GM18505 (cell line): ENCODE results near the gene CSN3.

Experiments used
- ATAC-seq: cut with Tn5 transposase; IDR thresholded peaks from one replicate; pipeline ENCODE4 v1.9.1; 2021; ENCODE audit not compliant: unreplicated experiment
- POLR2A ChIP-seq: IDR thresholded peaks from 4 replicates; pipeline ENCODE4 v1.6.1; 2011; ENCODE audit warnings: borderline replicate concordance; ENCODE audit not compliant: insufficient read depth, insufficient read length; ENCODE audit errors: extremely low read depth

Gene CSN3

DNA sequence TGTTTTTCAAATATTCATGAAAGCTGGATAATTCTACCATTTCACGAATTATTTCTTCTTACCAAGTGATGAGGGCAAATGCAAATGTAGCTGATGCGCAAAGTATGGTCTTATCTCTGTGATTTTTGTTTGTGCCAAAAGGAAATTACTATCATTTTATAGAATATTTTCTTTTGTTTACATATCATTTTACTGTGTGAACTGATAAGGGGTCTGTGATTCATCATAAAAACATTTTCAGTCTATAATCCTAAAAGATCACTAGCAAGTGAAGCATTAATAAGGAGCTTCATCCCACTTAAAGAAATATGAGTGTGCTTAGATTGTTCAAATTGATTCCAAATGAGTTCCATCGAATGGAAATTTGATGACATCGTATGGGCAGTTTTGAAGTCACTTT lies 694 bp downstream of the CSN3 start:
- no peak for ATAC-seq
- no peak for TF ChIP-seq POLR2A

DNA sequence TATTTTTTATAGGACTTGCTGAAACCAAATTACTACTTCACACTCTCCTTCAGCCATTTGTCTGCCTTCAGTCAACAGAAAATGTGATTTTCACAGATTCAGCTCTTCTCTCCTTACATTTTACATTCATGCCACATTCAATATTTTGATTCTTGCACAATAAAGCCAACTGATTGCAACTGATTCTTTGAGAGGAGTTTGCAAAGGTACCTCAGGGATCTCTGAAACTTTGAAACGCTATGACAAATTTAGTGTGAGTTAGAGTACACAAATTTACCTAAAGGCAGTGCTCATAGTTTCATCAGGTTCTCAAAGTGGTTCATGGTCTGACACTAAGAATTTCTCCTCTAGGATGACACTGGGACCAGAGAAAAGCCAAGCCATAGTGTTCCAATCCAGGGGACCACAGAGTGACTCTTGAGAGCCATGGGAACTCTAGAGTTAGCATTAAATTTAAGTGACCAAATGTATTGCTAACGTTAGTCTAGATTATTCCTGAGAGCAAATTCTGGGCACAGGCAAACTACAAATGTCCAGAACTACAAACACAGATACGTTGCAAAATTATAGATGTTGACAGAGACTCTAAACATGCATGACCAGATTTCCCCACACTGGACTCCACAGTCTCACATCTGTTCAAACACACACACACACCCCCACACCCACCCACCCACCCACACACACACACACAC lies 9.0 kb downstream of the CSN3 start:
- no peak for TF ChIP-seq POLR2A
- no peak for ATAC-seq

DNA sequence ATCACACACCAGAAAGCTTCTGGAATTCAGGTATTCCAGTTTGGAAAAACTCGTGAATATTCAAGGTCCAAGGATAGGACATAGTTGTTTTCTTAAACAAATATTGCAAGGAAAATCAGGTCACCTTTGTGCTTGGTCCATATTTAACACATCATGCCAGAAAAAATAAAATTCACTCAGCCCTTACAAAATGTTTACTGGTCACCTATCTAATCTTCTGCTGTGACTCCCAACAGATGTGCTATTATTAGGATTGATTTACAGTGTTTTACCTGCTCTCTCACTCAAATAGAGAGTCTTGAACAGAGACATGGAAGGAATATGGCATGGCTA lies 9.5 kb downstream of the CSN3 start:
- no peak for TF ChIP-seq POLR2A
- ATAC-seq: no peak

DNA sequence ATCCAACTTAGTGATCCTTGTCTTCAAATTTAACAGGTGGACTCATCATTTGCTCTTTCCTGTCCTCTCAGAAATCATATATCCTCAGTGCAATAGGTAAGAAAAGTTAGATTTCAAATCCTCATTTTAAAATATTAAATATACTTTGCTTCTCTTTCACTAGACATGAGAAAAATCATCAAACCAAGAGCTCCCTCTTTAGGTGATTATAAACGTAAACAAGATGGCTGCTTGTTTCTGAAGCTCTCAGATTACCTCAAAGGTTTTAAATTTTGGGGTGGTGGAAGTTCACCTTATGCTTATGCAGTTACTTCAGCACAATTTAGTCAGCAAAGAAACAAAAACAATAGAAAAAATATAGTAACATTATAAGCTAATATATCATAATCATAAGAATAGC lies 27.3 kb downstream of the CSN3 start:
- no peak for TF ChIP-seq POLR2A
- no peak for ATAC-seq

DNA sequence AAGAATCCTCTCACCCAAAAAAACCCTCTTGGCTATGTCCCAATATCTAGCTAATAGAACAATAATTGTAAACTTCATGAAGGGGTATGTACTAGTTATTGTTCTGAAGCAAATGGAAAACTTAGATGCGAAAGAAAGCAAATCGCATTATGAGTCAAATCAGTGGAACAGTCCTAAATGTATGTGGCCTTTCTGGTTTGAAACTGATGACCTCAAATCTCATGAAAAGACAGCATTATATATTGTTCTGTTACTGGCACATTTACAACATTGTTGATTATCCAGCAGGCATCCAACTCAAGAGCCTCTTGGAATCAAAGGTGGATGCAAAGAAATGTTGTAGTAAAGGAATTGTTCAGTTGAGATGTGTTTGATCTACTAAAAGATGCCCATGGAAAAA lies 34.7 kb downstream of the CSN3 start:
- TF ChIP-seq POLR2A: no peak
- ATAC-seq: no peak

DNA sequence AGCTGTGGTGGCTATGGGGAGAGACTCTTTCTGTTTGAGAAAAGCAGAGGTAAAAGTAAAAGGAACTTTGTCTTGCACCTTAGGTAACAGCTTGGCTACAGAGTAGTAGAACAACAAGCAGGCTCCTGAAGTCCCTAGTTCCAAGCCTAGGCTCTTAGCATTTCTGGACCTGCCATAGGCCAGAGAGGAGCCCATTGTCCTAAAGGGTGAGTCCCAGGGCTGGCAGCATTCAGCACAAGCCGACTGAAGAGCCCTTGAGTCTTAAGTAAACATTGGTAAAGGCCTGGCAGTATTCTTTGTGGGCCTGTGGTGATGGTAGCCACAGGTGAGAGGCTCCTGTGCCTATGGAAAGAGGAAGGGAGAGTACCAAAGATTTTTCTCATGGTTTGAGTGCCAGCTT lies 38.2 kb downstream of the CSN3 start:
- no peak for ATAC-seq
- TF ChIP-seq POLR2A: no peak

DNA sequence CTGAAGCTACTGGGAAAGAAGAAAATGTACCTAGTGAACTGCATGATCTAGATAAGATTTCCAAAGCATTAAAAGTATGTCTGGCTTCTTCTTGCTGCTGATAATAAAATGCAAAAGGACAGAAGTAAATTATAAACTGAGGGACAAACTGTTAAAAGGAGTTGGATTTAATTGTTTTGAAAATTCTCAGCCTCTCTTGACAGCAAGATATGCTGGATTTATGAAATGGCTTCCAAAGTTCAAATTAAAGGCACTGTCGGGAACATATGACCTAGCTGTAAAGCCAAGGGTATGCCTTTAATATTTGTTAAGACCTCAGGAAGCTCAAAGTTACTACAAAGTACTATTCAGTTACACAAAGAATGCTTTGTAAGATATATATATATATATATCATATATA lies 46.3 kb downstream of the CSN3 start:
- TF ChIP-seq POLR2A: no peak
- ATAC-seq: no peak

DNA sequence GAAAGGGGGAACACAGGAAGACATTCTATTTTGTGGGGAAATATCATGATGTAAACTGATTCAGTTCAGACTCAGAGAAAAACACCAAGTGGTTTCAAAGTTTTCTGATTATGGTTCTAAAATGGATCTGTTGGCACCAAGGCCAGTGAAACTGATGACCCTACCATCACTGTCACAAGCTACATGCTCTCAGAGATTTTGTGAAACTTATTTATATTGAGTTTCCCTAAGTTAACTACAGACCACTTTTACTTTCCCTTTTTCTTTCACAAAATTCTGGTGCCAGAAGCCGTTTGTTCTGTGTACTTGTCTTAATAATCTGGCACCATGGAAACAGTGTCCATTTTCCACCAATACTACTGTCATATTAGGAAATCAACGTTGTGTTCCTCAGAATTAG lies 48.9 kb downstream of the CSN3 start:
- ATAC-seq: no peak
- no peak for TF ChIP-seq POLR2A

DNA sequence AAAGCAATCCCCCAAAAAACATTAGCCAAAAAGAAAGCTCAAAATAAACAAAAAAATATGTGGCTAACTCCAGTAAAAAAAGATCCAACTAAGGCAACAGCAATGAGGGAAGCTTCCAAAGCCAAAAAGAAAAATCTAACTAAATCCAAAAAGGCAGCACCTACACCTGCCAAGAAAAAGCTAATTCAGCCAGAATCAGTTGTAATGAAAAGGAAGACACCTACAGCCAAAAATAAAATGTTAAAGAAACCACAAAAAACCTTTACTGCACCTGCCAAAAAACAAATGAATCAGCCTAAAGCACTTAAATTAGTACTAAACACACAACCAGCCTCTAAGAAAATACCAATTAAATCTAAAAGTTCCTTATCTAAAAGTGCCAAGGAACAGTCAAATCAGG lies 55.2 kb downstream of the CSN3 start:
- no peak for TF ChIP-seq POLR2A
- ATAC-seq: no peak

DNA sequence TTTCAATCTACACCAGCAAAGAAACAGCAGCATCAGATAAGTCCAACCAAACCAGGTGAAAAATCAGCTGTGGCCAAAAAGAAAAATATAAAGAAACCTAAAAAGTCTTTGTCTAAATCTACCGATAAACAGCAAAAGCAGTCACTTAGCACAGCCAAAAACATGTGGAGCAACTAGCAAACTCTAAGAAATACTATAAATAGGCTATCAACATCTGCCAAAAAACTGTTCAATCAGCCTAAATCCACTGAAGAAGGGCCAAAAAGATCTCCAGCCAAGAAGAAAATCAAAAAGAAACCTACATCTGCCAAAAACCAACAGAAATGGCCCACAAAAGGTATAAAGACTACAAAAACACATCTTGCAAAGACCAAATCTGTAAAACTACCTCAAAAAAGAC lies 55.7 kb downstream of the CSN3 start:
- no peak for TF ChIP-seq POLR2A
- ATAC-seq: no peak

DNA sequence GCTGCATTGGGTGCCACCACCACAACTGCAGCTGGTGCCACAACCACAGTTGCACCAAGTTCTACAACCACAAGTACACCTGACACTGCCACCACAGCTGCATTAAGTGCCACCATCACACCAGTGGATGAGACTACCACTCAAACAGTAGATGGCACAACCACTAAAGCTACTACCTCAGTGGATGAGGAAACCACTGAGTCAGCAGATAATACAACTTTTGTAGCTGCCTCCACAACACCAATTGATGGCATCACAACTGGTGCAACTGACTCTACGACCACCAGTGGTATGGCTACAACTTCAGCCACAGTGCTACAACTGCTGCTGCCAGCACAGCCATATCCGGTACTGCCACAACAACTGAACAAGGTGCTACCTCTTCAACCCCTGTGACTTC lies 57.2 kb downstream of the CSN3 start:
- TF ChIP-seq POLR2A: no peak
- no peak for ATAC-seq

DNA sequence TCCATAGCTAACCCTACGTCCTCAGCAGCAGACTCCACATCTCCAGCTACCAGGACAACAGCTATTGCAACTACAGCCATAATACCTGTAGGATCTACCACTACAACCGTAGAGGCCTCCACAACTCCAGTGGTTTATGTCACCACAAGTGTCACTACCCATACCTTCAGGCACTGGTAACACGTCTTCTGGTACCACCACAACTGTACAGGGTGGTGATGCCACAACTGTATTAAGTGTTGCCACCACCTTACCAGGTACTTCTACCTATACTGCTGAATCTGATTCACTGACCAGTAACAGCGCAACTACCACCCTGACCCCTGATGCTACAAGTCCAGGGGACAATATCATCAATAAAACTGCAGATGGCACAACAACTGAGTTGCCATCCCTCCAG lies 57.8 kb downstream of the CSN3 start:
- TF ChIP-seq POLR2A: no peak
- ATAC-seq: no peak
